GM12801 (cell line): ENCODE data around the gene FAM131A.

Experiments
- CTCF ChIP-seq: IDR thresholded peaks from one replicate; pipeline ENCODE4 v1.5.1; 2011; ENCODE audit warnings: control low read depth; ENCODE audit not compliant: insufficient read length; ENCODE audit errors: extremely low read depth

Gene FAM131A

GRCh38 chr3:184320104-184320445 lies 17.3 kb upstream of the FAM131A start:
- TF ChIP-seq CTCF, result no peak

GRCh38 chr3:184321666-184322065 lies 15.7 kb upstream of the FAM131A start:
- TF ChIP-seq CTCF, result no peak

- no peak for TF ChIP-seq CTCF
Measured at GRCh38 chr3:184322731-184323487, 14.5 kb upstream of the FAM131A start.

GRCh38 chr3:184323696-184324095 lies 13.7 kb upstream of the FAM131A start:
- no peak for TF ChIP-seq CTCF

- TF ChIP-seq CTCF, result no peak
Measured at GRCh38 chr3:184325269-184325668, 12.1 kb upstream of the FAM131A start.

GRCh38 chr3:184325715-184326369 lies 11.6 kb upstream of the FAM131A start:
- no peak for TF ChIP-seq CTCF

- TF ChIP-seq CTCF, result no peak
Measured at GRCh38 chr3:184327171-184327570, 10.2 kb upstream of the FAM131A start.
